Retinal pigment epithelial cell (primary cell): Measurements from ENCODE around the gene MS4A1.

Experiments
- DNase-seq: peaks from one replicate; pipeline ENCODE4 v3.0.0-alpha.2; 2010; ENCODE audit warnings: low read depth
- H3K4me3 ChIP-seq: 2 replicates; pipeline ENCODE4 v1.5.1; 2011; ENCODE audit warnings: mild to moderate bottlenecking, low read length, control low read depth, moderate library complexity
- CTCF ChIP-seq: conservative IDR thresholded peaks from 2 replicates; pipeline ENCODE4 v1.5.1; 2011; ENCODE audit warnings: low read depth, low read length, control low read depth, inconsistent platforms

MS4A1 gene

DNA sequence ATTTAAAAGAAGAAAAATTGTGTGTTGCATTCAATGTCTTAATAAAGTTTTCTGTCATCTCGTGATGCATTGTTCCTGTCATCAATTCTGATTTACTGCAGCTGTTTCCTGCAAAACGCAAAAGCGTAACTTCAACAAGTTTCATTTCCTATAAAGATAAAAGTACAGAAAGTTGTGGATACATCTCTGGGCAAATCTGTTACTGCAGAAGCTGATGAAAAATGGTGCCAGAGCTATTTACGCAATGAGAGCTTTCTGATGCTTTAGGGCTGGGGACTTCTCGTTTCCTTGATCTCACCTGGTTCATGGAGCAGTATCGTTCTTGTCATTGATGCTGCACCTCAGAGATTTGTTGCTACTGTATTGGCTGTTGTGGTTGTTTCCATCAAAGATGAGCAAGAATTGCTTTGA is 21.4 kb downstream of the MS4A1 start:
- no peak for TF ChIP-seq CTCF
- DNase-seq: no peak
- no peak overlapping the region for H3K4me3 ChIP-seq

DNA sequence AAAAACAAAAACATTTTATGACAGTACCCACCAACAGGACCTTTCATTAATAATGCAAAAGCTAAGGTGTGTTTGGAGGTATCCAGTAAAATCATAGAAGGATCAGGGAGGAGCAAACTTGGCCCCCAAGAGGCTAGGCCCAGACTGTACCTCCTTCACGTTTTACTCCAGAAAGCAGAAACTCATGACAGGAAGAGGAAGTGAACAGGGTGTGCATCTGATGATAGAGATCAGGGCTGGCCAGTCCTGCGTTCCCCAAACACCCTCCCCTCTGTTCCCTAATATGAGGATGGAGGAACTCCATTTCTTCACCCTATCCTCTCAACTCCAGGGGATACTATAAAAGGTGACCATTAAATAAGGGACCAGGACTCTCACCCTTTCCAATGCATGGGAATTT is 26.7 kb downstream of the MS4A1 start:
- no peak overlapping the region for H3K4me3 ChIP-seq
- no peak for TF ChIP-seq CTCF
- DNase-seq: no peak

DNA sequence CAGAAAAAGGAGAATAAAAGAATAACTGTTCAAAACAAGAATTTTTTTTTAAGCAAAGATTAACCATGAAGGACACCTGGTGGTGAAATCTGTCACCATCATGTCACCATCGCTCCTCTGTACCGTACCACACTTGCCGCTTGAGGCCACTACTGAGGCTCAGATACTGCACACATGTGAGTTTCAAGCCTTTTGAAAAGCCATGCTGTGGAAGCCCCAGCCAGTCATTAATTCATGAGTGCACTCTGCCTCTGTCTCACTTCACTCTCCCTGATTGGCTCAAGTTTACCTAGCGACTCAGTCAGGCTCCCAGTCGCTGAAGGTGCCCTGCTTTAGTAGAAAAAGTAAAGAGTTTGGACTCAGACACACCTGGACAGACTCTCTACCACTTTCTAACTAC is 30.3 kb downstream of the MS4A1 start:
- no peak overlapping the region for H3K4me3 ChIP-seq
- TF ChIP-seq CTCF: no peak
- no peak for DNase-seq

DNA sequence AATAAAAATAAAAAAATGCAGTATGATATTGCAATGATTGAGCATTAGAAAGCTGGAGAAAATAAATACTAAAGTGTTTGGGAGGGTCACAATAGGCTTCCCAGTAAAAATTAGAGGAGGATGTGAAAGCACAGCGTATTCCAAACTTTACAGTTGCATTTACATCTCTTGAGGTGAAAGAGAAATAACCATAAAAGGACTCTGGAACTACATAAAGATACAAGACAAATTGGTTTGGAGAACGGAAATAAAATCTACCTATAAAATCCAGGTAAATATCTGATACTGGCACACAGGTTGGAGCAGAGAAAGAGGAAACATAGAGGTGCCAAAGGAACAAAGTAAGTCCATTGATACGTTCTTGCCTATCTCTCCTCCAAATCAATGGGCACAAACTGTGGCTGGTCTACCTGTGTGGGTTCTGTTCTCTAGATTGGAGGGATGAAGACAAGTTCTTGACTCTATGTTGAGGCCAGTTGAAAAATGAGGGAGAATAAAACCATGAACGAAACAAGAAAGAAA is 36.9 kb downstream of the MS4A1 start, which contains the start of gene MS4A12:
Gene MS4A12 (plus strand): TSS at position 291 of the 522 bp plus-strand sequence. CDS start 4,541 bp downstream, outside the sequence.
- DNase-seq: no peak
- TF ChIP-seq CTCF: no peak
- no peak within 1 kb of the TSS for H3K4me3 ChIP-seq

DNA sequence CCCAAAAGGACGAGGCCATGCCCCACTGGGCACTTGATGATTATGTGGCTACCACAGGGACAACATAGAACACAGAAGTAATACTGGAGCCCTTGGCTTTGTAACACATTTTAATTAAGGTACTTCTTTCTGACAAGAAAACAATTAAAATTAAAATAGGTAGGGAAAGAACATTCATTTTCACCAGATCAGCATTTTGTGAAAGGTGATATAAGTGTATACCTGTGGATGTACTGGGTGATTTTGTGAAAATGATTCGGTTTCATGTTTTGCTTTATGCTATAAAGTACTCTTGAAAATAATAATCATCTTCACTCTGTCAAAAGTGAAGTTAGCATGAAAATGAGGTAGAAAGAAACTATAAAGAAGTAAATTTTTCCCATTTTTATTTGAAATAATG is 37.8 kb downstream of the MS4A1 start:
- H3K4me3 ChIP-seq: no peak overlapping the region
- DNase-seq: no peak
- no peak for TF ChIP-seq CTCF

DNA sequence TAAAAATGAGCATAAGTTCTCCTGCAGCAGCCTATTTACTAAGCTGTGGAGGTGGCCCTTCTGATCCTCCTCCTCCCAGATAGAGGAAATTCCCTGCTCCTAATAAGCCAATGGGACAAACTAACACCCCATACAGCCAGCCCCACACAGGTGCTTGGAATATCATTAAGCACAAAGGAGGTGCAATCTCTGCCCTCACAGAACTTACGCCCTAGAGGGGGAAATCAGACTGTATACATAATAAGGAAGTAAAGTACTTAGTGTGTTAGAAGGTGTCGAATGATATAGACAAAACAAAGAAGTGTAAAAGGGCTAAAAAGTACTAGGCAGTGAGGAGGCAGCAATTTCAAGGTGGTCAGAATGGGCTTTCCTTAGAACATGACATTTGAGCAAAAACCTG is 42.8 kb downstream of the MS4A1 start:
- no peak for DNase-seq
- no peak overlapping the region for H3K4me3 ChIP-seq
- no peak for TF ChIP-seq CTCF

GRCh38 chr11:60498853-60499252 is 43.2 kb downstream of the MS4A1 start:
- TF ChIP-seq CTCF: no peak
- no peak for DNase-seq

More at GRCh38 chr11:60498853-60499252, 43.2 kb downstream of the MS4A1 start:
- no peak overlapping the region for H3K4me3 ChIP-seq
